ENCODE data around the gene STARD13.

Gene STARD13

DNA sequence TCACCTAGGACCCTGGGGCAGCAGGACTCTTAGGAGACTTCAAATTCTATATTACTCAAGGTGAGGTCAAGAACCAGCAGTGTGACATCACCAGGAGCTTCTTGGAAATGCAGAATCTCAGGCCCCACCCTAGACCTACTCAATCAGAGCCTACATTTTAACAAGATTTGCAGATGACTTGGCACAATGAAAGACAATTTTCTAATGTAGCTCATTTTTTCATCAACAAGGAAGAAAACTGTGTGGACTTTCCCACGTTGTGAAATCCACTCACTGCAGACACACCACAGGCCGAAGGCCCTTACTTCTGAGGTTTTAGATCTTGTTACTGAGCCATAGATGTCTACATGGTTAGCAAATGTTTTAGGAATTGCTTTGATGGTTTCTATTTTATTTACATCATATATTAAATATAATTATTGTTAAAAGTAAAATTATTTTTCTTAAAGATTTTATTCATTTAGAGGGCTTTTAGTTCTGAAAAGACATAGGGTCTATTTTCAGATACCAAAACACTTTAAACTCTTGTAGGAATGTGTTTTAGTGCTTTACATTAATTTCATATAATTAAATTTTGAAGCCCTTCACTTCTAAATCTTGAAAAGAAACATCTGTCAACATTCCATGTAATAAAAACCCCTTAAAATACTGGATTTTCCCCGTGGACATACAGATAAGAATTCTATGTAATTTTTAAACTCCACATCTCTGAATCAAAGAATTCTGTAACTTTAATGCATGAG is 18.5 kb upstream of the STARD13 start:
- FAIRE-seq = no peak

- FAIRE-seq = no peak
Observed at GRCh38 chr13:33299626-33300025, 14.1 kb upstream of the STARD13 start.

DNA sequence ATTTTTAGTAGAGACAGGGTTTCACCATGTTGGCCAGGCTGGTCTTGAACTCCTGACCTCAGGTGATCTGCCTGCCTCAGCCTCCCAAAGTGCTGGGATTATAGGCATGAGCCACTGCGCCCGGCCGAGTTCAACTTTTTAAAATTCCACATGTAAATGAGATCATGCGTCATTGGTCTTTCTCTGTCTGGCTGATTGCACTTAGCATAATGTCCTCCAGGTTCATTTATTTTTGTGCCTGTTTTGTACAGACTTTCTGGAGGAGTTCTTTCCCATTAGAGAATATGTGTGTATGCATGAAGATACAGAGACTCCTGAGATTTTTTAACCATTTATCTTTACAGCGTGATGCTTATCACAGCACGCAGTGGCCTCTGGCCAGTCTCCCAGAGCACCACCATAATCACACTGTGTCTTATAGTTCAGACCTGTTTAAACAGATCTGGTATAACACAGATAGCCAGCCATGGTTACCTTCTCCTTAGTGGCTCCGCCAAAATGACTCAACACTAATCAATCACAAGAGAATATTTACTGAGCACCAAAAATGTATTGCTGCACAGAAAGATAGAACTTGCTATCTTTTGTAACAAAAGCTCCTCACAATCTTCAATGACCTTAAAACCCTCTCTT is 11.4 kb upstream of the STARD13 start:
- FAIRE-seq = no peak

- no peak for FAIRE-seq
Observed at GRCh38 chr13:33292712-33293111, 7.2 kb upstream of the STARD13 start.

DNA sequence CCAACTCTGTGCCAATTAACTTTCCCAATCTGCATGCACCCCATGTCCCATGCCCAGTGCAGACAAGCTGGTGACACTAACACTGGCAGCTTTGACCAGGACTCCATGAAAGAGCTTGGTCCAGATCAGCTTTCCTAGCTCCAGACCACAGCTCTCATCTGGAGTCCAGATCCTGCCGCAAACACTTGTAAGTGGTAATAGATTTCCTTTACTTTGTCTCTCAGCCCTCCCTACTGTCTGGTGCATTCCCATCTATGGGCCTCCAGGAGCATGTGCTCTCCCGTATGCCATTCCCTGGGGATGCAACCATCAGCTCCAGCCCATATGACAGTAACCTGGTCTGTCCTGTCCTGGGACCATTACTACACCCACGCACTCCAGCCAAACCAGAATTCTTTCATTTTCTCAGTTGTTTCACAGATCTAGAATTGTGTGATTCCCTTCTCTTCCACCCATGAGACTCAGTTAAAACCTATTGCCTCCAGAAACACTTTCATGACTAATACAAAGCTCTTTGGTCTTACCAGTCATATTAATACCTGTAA is 4.9 kb upstream of the STARD13 start:
- no peak for FAIRE-seq

DNA sequence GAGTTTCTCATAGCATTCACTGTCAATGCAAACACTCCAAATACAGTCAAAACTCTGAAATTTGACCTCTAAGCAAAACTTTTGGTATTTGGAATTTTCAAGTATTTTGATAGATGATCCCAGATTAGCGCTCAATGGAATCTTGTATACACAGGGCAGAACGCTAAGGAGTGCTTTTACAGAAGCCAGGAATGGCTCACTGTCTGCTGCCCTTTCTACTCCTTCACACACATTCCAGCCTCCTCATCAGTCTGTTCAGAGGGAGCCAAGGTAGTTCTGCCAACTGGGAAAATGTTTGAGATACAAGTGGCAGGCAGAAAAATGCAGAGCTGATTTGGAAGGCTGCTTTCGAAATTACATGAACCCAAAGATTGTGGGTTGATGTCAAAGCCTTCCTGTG is 4.4 kb upstream of the STARD13 start:
- no peak for FAIRE-seq

DNA sequence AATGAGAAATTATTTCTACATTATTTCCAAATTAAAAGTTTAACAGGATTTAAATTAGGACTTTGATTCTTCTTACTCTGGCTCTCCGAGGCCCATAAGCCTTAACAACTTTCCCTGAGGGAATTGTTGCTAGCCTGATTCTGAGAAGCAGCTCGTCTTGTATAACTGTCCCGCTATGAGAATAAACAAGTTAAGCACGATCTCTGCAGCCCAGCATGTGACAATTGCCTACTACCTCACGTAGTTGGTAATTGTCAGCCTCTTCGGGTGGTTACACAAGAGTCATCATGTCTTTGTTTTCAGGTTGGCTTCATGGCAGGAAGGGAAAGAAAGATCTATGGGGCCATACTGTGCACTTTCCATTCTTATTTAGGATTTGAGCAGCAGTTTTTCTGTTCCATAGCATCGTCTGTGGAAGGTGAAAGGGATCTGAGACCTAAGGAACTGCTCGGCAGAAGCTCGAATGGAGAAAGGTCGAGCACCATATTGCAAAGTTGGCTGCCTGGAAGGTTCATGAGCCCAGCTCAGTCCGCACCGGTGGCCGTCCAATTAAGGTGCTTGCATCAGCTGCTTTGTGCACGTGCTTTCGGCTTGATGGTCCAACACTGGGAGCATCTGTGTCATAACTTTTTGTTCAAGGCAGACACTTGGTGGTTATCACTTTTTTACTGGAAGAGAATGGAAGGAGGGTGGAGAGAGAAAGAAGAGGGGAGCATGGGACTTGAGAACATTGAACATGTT is 1.8 kb upstream of the STARD13 start:
- FAIRE-seq = no peak

DNA sequence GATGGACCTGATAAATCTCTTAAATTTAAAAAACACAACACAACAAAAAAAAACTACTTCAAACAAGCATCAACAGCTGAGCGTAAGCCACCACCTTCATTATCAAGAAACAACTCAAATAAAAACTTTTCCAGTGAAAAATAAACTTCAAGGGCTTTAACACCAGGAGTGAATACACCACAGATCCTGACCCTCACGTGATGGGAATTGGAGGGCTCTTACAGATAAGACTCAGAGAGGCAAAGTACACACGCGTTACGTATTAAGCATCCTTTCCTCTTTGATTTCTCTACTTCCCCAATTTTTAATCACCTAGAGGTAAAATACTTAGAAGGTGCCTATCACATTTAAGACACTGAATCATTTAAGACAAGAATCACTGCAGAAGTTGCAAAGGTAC is 573 bp upstream of the STARD13 start:
- FAIRE-seq = no peak

DNA sequence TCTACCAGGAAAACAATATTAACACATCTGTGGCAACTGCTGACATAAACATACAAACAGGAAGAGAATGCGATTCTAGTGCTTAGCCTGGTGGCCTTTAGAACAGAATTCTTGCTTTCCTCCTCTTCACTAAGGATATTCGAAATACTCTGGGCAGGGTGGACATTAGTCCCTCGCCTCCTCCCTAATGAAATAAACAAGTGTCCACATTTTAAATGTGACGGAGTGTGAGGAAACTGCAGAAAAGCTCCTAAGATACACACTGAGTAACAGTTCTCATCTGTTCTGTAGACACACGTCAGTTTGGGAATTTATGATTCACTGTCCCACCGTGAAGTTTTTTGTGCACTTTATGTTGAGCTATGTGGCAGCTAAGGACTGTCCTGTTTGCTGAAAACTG is 639 bp downstream of the STARD13 start:
- no peak for FAIRE-seq

DNA sequence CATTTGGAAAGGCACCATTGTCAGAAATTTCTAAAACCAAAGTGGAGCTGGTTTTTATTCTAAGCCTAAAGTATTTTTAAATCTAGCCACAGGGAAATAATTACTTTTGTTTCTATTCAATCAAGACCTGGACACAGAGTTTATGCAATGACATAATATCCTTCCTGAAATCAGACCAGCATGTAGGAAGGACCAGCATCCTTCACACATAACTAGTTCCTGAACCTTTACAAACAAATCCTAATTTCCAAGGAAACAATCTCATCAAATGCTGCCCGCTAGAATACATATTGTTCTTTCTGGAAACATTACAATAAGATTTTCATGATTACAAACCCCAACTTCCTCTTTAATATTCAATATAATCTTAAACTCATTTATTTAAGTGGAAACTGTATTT is 1.5 kb downstream of the STARD13 start:
- FAIRE-seq = peak; percentile 74

DNA sequence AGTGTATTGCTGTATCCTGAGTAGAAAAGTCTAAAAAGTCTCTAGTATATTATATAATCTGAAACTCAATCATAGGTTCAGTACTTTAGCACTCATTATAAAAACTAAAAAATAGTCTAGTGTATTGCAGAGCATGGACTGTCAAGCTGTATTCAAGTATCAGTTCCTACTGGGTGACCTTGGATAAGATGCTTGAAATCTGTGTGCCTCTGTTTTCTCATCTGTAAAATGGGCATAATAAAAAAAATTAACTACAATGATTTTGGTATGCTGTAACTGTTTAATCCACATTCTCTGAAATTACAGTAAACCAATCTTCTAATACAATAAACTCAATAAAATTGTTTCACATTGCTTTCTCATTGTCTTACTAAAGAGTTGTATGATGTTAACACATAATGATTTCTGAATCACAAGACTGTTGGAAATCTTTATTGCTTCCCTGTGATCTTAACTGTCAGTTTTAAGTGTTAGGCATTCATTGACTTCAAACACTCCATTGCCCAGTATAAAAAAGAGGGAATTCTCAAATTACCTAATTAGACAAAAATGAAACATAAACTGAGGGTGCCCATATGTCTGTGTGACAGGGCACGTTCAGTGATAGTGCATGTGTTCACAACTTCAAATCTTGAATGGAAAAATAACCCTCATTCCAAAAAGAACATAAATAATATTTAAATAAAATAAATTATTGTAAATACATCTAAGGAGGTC is 2.2 kb downstream of the STARD13 start:
- no peak for FAIRE-seq

DNA sequence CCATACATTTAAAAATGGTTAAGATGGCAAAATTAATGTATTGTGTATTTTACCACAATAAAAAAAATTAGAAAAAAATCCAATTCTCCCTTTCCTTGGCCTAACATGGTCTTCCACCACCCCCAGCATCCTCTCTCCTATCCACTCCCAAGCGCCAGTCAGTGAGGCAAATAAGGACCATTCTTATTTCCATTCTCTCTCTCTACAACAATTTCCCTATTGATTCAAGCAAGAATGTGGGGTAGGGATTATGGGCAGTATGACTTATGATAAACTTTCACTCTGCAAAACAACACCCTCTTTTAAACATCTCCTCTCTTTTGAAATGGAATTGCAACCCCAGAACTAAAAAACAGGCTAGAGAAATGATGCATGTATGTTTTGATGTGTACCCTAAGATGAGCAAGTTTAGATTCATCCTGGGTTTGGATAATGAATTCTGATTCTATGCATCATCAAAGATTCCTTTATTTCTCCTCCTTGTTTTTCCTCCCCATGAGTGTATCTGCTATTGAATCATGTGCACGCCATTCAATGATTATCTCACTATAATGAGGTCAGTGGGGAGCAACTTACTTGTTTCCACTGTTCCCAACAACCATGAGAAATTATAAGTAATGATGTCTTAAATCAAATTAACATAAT is 3.5 kb downstream of the STARD13 start:
- no peak for FAIRE-seq

GRCh38 chr13:33280923-33281322 is 4.6 kb downstream of the STARD13 start:
- no peak for FAIRE-seq

GRCh38 chr13:33280279-33280905 is 5.2 kb downstream of the STARD13 start:
- no peak for FAIRE-seq

DNA sequence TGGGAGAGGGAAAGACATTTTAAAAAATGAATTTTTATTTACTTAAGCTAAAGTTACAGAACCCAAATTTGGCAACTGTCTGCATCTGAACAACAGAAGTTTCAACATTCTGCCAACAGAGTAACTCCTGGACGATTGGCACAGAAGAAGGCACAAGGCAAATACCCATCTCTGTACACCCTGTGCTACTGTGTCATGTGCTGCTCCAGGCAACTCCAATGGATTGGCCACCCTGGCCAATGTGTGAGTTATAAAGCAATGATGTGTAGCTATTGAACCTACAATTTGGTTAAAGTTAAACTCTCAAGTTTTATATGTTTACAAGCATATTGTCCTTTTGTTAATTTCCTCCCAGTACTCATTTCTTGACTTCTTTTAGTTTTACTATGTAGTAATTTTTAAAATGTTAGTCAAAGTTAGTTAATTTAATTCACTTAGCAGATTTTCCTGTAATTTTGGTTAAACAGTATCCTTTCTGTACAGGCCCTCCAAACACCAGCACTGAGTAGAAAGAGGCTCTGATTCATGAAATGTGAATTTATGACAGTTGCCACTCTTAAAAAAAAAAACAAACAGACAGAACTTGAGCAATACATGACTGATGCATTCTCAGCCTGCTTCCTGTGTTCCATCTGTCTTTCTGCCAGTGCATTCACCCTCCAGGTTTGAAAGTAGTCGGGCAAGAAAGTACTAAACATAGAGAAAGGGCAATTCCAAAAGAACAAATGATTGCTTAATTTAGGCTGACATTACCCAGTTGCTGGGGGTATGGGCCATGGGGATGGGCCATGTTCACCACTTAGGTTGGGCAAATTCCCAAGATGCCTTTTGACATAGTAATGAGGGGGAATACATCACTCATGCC is 5.9 kb downstream of the STARD13 start:
- FAIRE-seq = no peak

DNA sequence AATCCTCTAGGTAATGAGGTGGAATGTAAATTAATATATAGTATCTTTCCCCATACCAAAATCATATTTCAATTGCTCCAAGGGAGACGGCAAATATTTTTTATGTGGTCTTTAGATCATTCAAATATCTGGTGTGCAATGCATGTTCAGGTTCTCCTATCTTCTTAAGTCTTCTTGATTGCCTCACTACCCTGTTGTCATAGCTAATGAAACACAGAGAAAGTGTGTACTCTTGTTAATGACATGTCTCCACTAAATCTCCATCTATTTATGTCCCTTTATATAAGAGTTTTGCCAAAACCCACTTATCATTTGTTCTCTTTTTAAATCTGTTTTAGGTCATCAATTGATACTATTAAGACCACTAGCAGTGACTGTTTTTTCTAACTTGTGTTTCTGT is 6.6 kb downstream of the STARD13 start:
- no peak for FAIRE-seq

- no peak for FAIRE-seq
Observed at GRCh38 chr13:33277946-33278345, 7.6 kb downstream of the STARD13 start.

GRCh38 chr13:33277037-33277740 is 8.4 kb downstream of the STARD13 start:
- no peak for FAIRE-seq

- FAIRE-seq = no peak
Observed at GRCh38 chr13:33276570-33276969, 9.0 kb downstream of the STARD13 start.

GRCh38 chr13:33275916-33276315 is 9.6 kb downstream of the STARD13 start:
- no peak for FAIRE-seq
